ENCODE measurements around the gene FAM227B.

- TF ChIP-seq CTCF (IDR thresholded peaks at IDR 0.05): no peak
- TF ChIP-seq EZH2 (IDR thresholded peaks at IDR 0.05): no peak
- TF ChIP-seq EZH2phosphoT487 (IDR thresholded peaks at IDR 0.05): no peak
These were observed 48.7 kb upstream of the FAM227B start for GRCh38 chr15:49669288-49669687.
